Subcutaneous abdominal adipose tissue (tissue), 5 donors: ENCODE data around the gene GALNT15.

ENCODE experiments used
- H3K27ac ChIP-seq: one replicate; pipeline ENCODE4 v1.7.0; 2013; ENCODE audit warnings: low read depth, mild to moderate bottlenecking, inconsistent platforms, low read length, moderate library complexity
- H3K27me3 ChIP-seq, 5 donors: one replicate each; pipeline ENCODE4 v1.7.0; 2013; ENCODE audit warnings: low read length in 5 of 5, inconsistent platforms in 1 of 5; ENCODE audit not compliant: control insufficient read depth in 5 of 5, insufficient read depth in 4 of 5
- H3K36me3 ChIP-seq, 5 donors: one replicate each; pipeline ENCODE4 v1.7.0; 2013; ENCODE audit warnings: low read length in 5 of 5; ENCODE audit not compliant: control insufficient read depth in 5 of 5, insufficient read depth in 5 of 5
- H3K4me1 ChIP-seq, 5 donors: one replicate each; pipeline ENCODE4 v1.7.0; 2013; ENCODE audit warnings: low read length in 5 of 5, mild to moderate bottlenecking in 3 of 5, moderate library complexity in 1 of 5; ENCODE audit not compliant: control insufficient read depth in 5 of 5, insufficient read depth in 5 of 5
- H3K4me3 ChIP-seq, 5 donors: one replicate each; pipeline ENCODE4 v1.7.0; 2013; ENCODE audit warnings: low read length in 5 of 5, low read depth in 1 of 5
- H3K9ac ChIP-seq, 5 donors: one replicate each; pipeline ENCODE4 v1.7.0; 2013; ENCODE audit warnings: low read length in 5 of 5, mild to moderate bottlenecking in 4 of 5, moderate library complexity in 3 of 5
- H3K9me3 ChIP-seq, 5 donors: one replicate each; pipeline ENCODE4 v1.7.0; 2013; ENCODE audit warnings: low read length in 5 of 5; ENCODE audit not compliant: control insufficient read depth in 5 of 5
- donor health status: healthy.
- donor health status: healthy.
- donor health status: healthy.
- donor health status: healthy.
- donor health status: healthy.

Gene GALNT15

GRCh38 chr3:16177382-16177781, 2.9 kb downstream of the GALNT15 start:
- peak overlapping the region; percentile 63 to 80 (median 67) for H3K4me3 ChIP-seq
- peak overlapping the region in 2 of 5 donors; percentile 52 to 91 for H3K9ac ChIP-seq
- H3K9me3 ChIP-seq = no peaks in the 10 kb centered on the region
- no peak overlapping the region for H3K27ac ChIP-seq
- peaks cover 35 to 91% (median 74%) of the 10 kb centered on the region in 5 donors for H3K4me1 ChIP-seq
- peaks cover 0 to 4% (median 3%) of the 10 kb centered on the region in 5 donors for H3K36me3 ChIP-seq
- no peaks in the 10 kb centered on the region for H3K27me3 ChIP-seq

- H3K27ac ChIP-seq = peak overlapping the region; percentile 27
- H3K27me3 ChIP-seq = no peaks in the 10 kb centered on the region
- H3K4me1 ChIP-seq = peaks cover 35 to 98% (median 81%) of the 10 kb centered on the region in 5 donors
- no peaks in the 10 kb centered on the region for H3K9me3 ChIP-seq
- H3K4me3 ChIP-seq = peak overlapping the region; percentile 63 to 80 (median 67)
- H3K36me3 ChIP-seq = peaks cover 0 to 9% (median 3%) of the 10 kb centered on the region in 5 donors
- peak overlapping the region in 2 of 5 donors; percentile 30 to 78 for H3K9ac ChIP-seq
These were observed 3.6 kb downstream of the GALNT15 start for GRCh38 chr3:16177962-16178627.

GRCh38 chr3:16178628-16178988, 4.1 kb downstream of the GALNT15 start:
- H3K9me3 ChIP-seq = no peaks in the 10 kb centered on the region
- H3K36me3 ChIP-seq = peaks cover 0 to 12% (median 3%) of the 10 kb centered on the region in 5 donors
- H3K4me3 ChIP-seq = peak overlapping the region in 4 of 5 donors; percentile 54 to 80 (median 66)
- peaks cover 35 to 98% (median 83%) of the 10 kb centered on the region in 5 donors for H3K4me1 ChIP-seq
- H3K9ac ChIP-seq = peak overlapping the region in 2 of 5 donors; percentile 20 to 78
- no peaks in the 10 kb centered on the region for H3K27me3 ChIP-seq
- peak overlapping the region; percentile 27 for H3K27ac ChIP-seq

- Histone ChIP-seq H3K9me3 (no peaks in the 10 kb centered on the region), H3K9ac (peak overlapping the region in 1 of 5 donors; percentile 6), H3K4me3 (no peak overlapping the region), H3K36me3 (peaks cover 0 to 14% (median 3%) of the 10 kb centered on the region in 5 donors), H3K4me1 (peaks cover 31 to 98% (median 82%) of the 10 kb centered on the region in 5 donors), H3K27me3 (no peaks in the 10 kb centered on the region), H3K27ac (no peak overlapping the region)
These were observed 4.8 kb downstream of the GALNT15 start for GRCh38 chr3:16179261-16179660.

DNA sequence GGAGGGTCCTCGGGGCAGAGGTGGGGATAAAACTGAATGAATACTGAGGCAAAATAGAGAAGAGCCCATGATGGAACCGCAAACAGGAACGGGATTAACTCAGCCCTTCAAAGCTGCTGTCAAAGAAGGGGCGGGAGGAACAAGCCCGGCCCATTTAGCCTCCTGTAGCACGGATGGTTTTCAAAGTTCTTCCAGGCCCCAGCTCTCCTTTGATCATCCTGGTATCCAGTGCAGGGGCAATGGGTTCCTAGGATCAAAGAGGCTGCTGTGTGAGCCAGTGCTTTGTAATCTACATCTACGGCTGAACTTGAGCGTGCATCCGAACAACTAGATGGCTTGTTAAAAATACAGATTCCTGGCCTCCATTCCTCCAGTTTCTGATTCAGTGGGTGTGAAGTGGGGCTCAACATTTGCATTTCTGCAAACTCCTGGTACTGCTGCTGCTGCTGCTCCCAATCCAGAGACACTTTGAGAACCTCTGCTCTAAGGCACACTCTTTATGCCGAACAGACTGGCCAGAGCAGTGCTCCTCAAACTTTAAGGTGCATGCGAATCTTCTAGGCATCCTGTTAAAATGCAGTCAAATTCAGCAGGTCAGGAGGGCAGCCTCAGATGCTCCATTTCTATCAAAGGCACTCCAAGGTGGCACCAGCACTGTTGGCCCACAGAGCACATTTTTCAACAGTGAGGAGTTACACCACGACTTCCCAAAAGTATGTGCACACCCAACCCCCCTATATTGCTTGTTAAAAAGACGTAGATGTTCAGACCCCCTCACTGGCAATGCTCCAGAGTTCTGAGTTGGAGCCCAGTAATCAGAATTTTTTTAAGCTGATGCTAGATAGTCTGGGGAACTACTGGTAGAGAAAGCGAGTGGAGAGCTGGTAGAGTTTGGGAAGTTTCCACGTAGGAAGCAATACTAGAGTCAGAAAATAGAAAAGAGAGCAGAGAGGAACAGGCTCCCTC, 5.6 kb downstream of the GALNT15 start:
- peak overlapping the region; percentile 38 for H3K27ac ChIP-seq
- peaks cover 24 to 90% (median 75%) of the 10 kb centered on the region in 5 donors for H3K4me1 ChIP-seq
- no peaks in the 10 kb centered on the region for H3K27me3 ChIP-seq
- H3K36me3 ChIP-seq = peaks cover 0 to 19% (median 4%) of the 10 kb centered on the region in 5 donors
- H3K9ac ChIP-seq = no peak overlapping the region
- H3K4me3 ChIP-seq = no peak overlapping the region
- H3K9me3 ChIP-seq = no peaks in the 10 kb centered on the region

DNA sequence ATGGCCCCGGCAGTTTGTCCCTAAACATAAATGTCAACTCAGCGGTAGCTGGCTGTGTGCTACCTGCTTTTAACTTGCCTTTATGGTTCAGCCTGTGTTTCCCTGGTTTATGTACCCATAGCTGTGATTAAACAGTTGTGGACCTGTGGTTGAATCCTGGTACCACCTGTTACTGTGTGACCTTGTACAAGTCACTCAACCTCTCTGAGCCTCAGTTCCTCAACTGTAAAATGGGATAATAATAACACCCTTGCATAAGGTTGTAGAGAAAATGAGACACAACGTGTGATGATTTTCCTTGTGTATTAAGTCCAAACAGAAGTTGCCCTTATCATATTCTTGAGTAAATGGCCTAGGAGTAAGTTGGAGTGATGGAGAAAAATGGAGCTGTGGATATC, 6.3 kb downstream of the GALNT15 start:
- Histone ChIP-seq H3K4me3 (no peak overlapping the region), H3K36me3 (peaks cover 0 to 19% (median 4%) of the 10 kb centered on the region in 5 donors), H3K27ac (peak overlapping the region; percentile 38), H3K4me1 (peaks cover 24 to 84% (median 72%) of the 10 kb centered on the region in 5 donors), H3K9ac (no peak overlapping the region), H3K27me3 (no peaks in the 10 kb centered on the region), H3K9me3 (no peaks in the 10 kb centered on the region)

GRCh38 chr3:16181361-16181760, 6.9 kb downstream of the GALNT15 start:
- peak overlapping the region; percentile 38 for H3K27ac ChIP-seq
- H3K4me3 ChIP-seq = peak overlapping the region in 2 of 5 donors; percentile 11 to 24
- peaks cover 22 to 79% (median 72%) of the 10 kb centered on the region in 5 donors for H3K4me1 ChIP-seq
- peaks cover 0 to 19% (median 4%) of the 10 kb centered on the region in 5 donors for H3K36me3 ChIP-seq
- no peak overlapping the region for H3K9ac ChIP-seq
- H3K27me3 ChIP-seq = no peaks in the 10 kb centered on the region
- no peaks in the 10 kb centered on the region for H3K9me3 ChIP-seq

GRCh38 chr3:16182183-16182582, 7.7 kb downstream of the GALNT15 start:
- Histone ChIP-seq H3K4me1 (peaks cover 20 to 71% (median 70%) of the 10 kb centered on the region in 5 donors), H3K9ac (no peak overlapping the region), H3K27me3 (no peaks in the 10 kb centered on the region), H3K36me3 (peaks cover 0 to 19% (median 4%) of the 10 kb centered on the region in 5 donors), H3K27ac (peak overlapping the region; percentile 38), H3K9me3 (no peaks in the 10 kb centered on the region), H3K4me3 (no peak overlapping the region)

DNA sequence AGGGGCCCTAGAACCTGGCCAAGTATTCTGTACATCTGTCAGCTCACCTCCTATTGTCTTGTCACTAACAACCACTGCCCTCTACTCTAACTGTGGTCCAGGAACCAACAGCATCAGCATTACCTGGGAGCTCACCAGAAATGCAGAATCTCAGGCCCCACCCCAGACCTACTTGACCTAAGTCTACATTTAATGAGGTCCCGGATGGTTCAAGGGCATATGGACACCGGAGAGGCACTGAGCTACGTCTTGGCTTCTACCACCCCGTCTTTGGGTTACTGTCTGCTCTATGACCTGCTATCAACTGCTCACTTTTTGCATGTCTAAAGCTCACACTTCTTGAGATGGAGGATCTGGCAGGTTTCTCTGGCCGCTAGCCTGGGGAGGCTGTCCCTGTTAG, 8.1 kb downstream of the GALNT15 start:
- Histone ChIP-seq H3K36me3 (peaks cover 0 to 19% (median 4%) of the 10 kb centered on the region in 5 donors), H3K4me1 (peaks cover 17 to 67% (median 66%) of the 10 kb centered on the region in 5 donors), H3K27ac (no peak overlapping the region), H3K9ac (no peak overlapping the region), H3K4me3 (no peak overlapping the region), H3K27me3 (no peaks in the 10 kb centered on the region), H3K9me3 (no peaks in the 10 kb centered on the region)
